K562 (cell line): ENCODE measurements around the gene RCSD1. TPM values are rescaled to one million over a fixed set of nuclear protein-coding genes. Genes with fewer than 3 reads are reported as not detected.

ENCODE experiments used
- ATF3 ChIP-seq, 2 experiments: fragments of 450-650 bp in 1 of 2; sonication (generic) in 1 of 2; formaldehyde crosslinking in 1 of 2; IDR thresholded peaks in 1 of 2; conservative IDR thresholded peaks in 1 of 2; 2 replicates each; pipeline versions ENCODE4 v1.6.1 to v1.8.1; 2016 to 2023; ENCODE audit warnings: mild to moderate bottlenecking in 2 of 2, moderate library complexity in 2 of 2, inconsistent platforms in 1 of 2, missing genetic modification reagents in 1 of 2
- ERF ChIP-seq: fragments of 450-650 bp; formaldehyde crosslinking; IDR thresholded peaks from 2 replicates; pipeline ENCODE4 v1.4.0; 2020; ENCODE audit warnings: mild to moderate bottlenecking, mixed read lengths
- FOXO4 ChIP-seq: fragments of 450-650 bp; formaldehyde crosslinking; IDR thresholded peaks from 2 replicates; pipeline ENCODE4 v1.4.0; 2020; ENCODE audit warnings: mild to moderate bottlenecking, moderate library complexity
- IRF2 ChIP-seq: sonication (generic); formaldehyde crosslinking; IDR thresholded peaks from 2 replicates; pipeline ENCODE4 v1.8.1; 2022; ENCODE audit warnings: mild to moderate bottlenecking, missing genetic modification reagents
- JUNB ChIP-seq: fragments of 450-650 bp; formaldehyde crosslinking; conservative IDR thresholded peaks from 2 replicates; pipeline ENCODE4 v1.4.0; 2020; ENCODE audit warnings: mild to moderate bottlenecking
- NCOA4 ChIP-seq: fragments of 450-650 bp; IDR thresholded peaks from 2 replicates; pipeline ENCODE4 v1.6.1; 2018; ENCODE audit warnings: mild to moderate bottlenecking; ENCODE audit not compliant: partially characterized antibody
- SRF ChIP-seq, 2 experiments: fragments of 250-450, 450-650 bp in 1 of 2; sonication (Bioruptor Pico) in 1 of 2; sonication (generic) in 1 of 2; formaldehyde crosslinking; IDR thresholded peaks; 2 replicates each; pipeline versions ENCODE4 v1.5.0 to v1.5.1; 2020 to 2022; ENCODE audit warnings: mild to moderate bottlenecking in 1 of 2, missing genetic modification reagents in 1 of 2
- THAP12 ChIP-seq: fragments of 250-450 bp; sonication (Bioruptor Pico); IDR thresholded peaks from 2 replicates; pipeline ENCODE4 v1.9.0; 2021; ENCODE audit warnings: mild to moderate bottlenecking, inconsistent platforms
- ZHX1 ChIP-seq: fragments of 150-350 bp; conservative IDR thresholded peaks from 2 replicates; pipeline ENCODE4 v1.6.1; 2014; ENCODE audit warnings: low read length
- ZNF24 ChIP-seq: fragments of 450-650 bp; IDR thresholded peaks from 2 replicates; pipeline ENCODE4 v1.6.1; 2016
- ZNF830 ChIP-seq: fragments of 250-450 bp; sonication (Bioruptor Pico); IDR thresholded peaks from 2 replicates; pipeline ENCODE4 v1.5.0; 2021; ENCODE audit warnings: mild to moderate bottlenecking
- polyA plus RNA-seq, 8 experiments: library from polyadenylated mRNA; depleted of rRNA in 4 of 8; stranded (reverse) in 5 of 8; unstranded in 3 of 8; fragments of >200 nt; fragmentation: Nextera tagmentation in 2 of 8; fragmentation: Illumina TruSeq in 1 of 8; extraction: Ambion mirVana in 2 of 8; extraction: Trizol in 1 of 8; gene quantifications; 2 replicates each; pipeline versions ENCODE4 v1.2.1 to v1.2.3, GENCODE V29; 2011 to 2014; ENCODE audit warnings: inconsistent platforms in 1 of 8, missing spikeins in 1 of 8
- total RNA-seq, 7 experiments: library from RNA; depleted of rRNA in 6 of 7; stranded (reverse); fragments of >200 nt in 6 of 7; fragmentation: Illumina TruSeq in 2 of 7; extraction: Trizol in 2 of 7; gene quantifications; 2 replicates each; pipeline versions ENCODE4 v1.2.1 to v1.2.3, GENCODE V29; 2011 to 2021; ENCODE audit warnings: low replicate concordance in 1 of 7

The RCSD1 gene
- total and polyA plus RNA-seq, 9 of the 15 experiments (the other 6 are each of a cell fraction or from before 2014, with no cell fraction given), result 7.8 to 69.8 (median 45.3) TPM

DNA sequence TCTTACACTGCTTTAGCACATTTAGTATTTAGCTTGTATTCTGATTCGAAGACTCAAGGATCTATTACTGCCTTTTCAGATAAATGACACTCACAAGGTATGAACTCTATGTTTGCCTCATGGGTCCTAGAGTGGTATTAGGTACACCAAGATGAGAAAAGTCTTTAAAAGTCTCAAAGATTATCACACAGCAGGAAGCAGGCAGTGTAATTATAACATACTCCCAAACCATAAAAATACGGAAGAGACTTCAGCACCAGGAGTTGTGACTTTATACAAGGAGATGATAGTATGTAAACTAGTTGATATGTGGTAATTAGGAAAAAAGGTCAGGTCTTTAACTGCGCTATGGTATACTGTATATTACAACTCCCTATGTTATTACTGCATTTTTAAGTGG, 11.2 kb upstream of the RCSD1 start (continued):
- TF ChIP-seq IRF2 (CRISPR knock-in tag) (no peak), JUNB (no peak), NCOA4 (no peak), ERF (CRISPR knock-in tag) (no peak), ZNF830 (CRISPR knock-in tag) (no peak), ATF3 (IDR thresholded peaks at IDR 0.05) (no peak), ATF3 (CRISPR knock-in tag; conservative IDR thresholded peaks at IDR 0.05) (no peak), ZHX1 (no peak), SRF (CRISPR knock-in tag; IDR thresholded peaks at IDR 0.05) (no peak), ZNF24 (no peak), THAP12 (CRISPR knock-in tag) (no peak), FOXO4 (CRISPR knock-in tag) (no peak)
